Measurements from ENCODE around the gene TTLL6.

The TTLL6 gene

DNA sequence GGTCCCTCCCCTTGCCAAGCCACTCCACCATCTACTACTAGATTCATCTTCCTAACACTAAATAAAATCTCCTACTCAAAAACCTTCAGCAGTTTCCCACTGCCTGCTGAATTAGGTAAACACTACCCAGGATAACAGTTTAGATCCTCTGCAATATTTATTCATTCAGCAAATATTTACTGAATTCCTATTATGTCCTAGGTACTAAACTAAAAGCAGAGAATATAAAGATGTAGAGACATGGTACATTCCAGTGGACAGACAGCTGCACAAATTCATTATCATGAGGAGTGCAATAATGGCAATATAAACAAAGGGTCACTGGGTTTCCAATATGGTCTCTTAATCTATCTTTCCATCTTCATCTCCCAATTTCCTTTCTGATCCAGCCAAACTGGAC, 57.7 kb downstream of the TTLL6 start:
- no peak for ATAC-seq
- DNase-seq: no peak

DNA sequence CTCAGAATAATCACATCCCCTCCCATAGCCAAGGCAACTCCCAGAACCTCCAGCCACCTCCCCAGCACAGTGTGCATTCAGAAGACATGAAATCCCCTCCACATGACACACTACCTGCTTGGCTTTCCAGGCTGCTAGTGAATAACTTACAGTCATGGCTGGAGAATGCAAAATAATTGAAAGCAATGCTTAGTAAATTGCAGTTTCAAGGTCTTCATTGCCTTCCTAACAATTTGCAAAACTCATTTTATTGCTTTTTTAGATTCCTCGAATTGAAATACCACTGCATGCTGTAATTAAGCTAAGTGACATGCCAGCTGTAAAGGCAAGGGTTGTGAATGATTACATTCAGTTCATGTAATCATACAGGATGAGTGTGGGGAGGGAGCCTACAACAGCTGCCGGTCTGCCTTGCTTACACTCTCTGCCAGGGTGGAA, 59.5 kb downstream of the TTLL6 start:
- DNase-seq (no peak), ATAC-seq (no peak)

DNA sequence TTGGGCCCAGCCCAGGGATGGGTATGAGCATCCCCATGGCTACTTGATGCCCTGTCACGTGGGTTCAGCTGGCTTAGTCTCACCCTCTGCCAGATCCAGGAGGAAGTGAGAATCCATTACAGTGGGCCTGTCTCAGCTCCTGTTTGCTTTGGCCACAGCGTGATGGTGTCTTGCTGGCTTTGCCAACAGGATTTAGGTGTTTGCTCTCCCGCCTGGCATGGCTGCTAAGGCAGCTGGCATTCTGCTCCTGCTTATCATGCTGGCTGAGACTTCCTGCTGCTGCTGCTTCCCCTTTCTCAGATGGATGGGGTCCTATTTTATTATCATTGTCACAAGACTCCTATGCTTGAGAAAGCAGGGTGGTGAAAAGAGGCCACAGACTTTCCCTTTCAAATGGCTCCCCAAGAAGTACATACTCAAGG, 60.2 kb downstream of the TTLL6 start:
- DNase-seq: no peak
- no peak for ATAC-seq

DNA sequence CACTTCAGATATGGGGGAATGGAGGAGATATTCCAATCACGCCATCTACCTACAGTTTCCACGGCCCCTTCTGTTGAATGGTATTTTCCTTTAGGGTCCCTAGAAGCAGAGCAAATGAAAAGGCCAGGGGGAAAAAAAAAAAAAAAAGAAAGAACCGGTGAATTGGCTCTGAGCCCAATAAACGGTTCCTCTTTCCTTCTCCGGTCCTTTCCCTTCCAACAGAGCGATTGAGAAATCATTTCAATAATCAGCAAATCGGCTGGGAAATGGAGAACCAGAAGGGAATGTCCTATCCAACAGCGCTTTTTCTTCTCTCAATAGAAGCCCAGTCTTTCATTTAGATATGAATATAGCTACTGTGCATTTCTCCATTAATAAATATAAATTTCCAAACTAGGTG, 61.7 kb downstream of the TTLL6 start:
- DNase-seq (no peak), ATAC-seq (no peak)

DNA sequence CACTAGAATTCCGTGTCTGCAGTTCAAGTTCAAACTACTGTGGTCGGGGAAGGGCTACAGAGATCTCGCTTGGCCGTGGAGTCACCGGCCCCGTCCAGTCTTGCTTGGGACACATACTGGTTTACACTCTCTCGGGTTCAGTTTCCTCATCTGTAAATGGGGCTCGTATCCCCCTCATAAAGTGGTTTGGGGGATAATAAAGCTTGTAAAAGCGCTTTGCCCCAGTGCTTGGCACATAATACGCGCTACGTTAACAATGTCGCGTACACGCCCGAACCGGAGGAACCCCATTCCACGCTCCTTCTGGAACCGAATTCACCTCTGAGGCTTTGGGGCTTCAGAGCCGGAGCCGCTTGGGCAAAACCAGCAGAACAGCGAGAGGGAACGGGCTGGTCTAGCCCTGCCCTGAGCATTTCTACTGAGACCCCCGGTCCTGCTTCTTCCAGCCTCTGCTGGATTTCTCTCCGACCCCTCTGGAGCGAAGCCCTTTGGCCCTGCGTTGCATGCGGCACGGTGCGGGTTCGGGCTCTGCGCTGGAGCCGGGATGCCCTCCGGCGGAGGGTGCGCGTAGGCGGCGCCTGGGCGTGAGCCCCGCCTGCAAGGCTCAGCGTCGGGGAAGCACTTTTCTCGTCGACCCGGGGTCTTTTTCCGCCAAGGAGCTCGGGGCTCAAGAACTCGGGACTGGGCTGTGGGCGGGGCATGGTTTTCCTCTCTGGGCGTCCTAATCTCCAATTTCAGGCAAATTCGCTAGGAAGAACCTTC, 62.3 kb downstream of the TTLL6 start:
- ATAC-seq (no peak), DNase-seq (no peak)

DNA sequence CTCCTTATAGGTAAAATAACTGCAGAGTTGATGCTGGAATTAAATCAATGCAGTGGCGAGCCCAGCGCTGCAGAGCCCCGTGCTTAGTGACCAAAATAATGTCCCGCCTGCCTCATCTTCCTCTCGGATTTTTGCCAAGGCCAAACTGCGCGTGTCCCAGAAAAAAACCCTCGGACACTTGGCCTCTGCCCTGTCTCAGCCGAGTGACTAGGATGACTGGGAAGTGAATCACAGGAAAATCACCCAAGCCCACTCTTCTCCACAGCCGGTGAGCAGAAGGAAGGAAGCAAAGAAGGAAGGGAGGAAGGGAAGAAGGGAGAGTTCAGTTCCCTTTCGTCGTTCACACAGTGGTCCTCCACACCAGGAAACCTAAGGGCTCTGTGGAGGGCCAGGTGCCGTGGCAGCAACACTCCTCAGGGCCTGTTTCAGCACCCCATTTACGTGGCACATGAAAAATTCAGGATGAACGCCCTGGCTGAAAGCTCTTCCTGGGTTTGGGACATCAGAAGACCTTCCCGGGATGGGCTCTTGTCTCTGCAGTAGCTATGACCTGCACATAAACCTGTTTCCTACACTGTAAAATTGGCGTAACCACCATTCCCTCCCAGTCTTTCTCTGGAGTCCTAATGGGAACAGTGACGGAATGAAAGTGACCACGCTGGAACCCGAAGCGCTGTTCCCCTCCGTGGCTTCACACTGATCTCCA, 63.1 kb downstream of the TTLL6 start:
- no peak for DNase-seq
- no peak for ATAC-seq

DNA sequence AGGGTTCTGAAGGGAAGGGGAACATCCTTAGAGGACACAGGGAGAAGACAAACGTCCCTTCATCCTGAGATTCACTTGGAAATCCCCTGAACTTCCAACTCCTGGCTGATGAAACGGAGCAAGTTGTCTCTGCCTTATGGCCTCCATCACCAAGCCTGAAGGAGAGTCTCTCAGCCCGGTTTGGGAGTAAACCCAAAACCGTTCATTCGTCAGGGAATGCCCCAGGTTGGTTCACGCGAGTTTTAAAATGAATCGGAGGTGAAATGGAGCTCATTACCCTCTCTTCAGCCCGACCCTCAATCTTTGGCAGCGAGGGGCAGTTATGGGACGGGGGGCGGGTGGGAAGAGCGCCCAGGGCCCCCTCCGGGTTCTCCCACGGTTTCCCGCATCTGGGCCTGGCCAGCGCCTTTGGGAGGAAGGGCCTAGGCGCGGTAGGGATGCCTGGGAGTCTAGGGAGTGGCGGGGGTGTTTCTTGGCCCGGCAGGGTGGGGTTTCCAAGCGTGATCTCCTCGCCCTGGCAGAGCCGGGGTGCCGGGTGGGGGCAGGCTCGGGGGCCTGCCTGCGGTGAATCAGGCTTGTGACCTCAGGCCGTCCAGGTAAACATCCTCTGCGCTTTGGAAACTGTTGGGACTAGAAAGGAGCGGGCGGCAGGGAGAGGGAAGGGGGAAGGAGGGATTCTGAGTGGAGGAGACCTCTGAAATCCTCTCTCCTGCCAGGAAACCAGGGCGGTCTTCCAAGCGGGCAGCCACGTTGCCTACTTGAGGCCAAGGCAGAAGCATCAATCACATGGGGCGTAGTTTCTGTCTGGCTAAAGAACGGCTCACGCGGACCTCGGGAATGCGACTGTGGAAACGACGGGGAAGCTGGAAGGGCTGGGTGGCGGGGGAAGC, 64.4 kb downstream of the TTLL6 start:
- no peak for DNase-seq
- ATAC-seq: no peak

DNA sequence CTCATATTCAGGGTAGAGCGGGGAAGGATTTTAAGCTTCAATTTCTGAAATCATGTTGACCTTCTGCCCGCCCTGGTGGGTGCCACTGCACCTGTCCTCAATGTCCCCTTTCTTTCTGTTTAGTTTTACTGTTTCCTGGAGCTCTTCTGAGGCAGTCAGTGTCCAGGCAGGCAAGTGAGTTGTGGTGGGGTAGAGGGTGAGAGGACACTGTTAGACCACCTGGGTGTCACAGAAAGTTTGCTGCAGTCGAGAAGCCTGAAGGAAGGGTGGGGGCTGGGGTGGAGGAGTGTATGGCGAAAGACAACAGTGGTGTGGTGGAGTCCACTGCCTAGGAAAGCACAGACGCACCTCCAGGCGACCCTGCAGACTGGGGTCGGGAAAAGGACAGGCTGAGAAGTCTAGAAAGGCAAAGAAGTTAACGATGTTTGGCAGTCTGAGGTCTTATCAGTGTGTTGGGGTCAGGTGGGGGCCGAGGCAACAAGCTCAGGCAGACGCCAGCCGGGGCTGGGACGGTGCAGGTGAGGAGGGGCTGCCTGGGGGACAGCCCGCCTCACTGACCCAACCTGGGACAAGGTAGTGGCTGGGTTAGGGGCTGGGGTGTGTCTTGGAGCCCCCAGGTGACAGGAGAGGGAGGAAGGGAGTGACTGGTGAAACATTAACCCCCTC, 65.2 kb downstream of the TTLL6 start:
- DNase-seq (no peak), ATAC-seq (no peak)

DNA sequence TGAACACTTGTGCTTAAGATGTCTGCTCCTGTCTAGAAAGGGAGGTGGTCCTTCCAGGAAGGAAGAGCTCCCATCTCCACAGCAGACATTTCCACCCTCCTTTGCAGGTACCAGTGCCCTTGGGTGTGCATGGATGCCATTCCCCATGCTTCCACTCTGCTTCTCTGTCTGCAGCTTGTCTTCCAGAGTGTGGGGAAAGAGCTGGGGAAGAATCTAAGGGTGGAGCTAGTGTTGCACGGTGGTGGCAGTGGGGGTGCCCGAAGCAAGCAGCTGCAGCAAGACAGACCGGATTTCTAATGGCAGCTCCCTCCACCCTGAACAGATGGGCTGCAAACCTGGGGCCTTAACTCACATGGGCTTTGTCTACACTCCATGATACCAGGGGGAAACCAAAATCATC, 65.9 kb downstream of the TTLL6 start:
- ATAC-seq (no peak), DNase-seq (no peak)

DNA sequence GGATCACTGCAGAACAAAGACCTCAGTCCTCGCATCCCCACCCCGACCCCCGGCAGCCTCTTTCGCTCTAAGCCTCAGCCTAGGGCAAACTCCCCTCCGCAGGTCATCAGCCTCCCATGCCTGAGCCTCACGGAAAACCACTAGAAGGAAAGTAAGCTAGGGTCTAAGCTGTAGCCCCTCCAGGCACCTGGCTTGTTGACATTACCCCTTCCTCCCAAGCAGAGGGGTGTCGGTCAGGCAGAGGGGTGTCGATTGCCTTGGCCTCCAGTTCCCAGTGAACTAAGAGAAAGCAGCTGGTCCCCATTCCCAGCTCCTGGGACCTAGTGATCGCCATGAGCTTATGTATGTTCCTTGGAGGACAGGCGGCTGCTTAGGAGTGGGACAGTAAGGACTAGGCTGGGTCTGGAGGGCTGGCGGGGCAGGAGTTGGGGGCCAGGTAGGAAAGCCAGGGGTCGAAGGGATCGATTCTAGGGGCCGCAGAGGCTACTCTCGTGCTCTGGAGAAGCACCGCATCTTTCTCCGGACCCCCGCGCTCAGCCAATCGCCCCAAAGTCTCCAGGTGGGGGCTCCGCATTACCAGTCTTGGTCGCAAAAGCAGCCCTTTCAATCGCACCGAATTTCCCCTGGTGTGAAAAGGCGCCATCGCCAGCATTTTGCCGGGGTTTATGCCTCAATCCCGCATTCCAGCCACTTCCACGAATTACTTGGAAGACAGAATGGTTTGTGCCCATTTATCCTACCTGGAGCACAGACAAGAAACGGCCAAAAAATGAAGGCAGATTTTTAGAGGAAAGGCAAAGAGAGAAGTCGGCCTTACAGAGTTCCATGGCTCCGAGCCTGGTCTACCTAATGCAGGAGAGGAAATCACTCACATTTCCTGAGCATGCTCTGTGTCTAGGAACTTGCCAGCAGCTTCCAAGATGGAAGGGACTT, 67.1 kb downstream of the TTLL6 start:
- DNase-seq (no peak), ATAC-seq (no peak)

DNA sequence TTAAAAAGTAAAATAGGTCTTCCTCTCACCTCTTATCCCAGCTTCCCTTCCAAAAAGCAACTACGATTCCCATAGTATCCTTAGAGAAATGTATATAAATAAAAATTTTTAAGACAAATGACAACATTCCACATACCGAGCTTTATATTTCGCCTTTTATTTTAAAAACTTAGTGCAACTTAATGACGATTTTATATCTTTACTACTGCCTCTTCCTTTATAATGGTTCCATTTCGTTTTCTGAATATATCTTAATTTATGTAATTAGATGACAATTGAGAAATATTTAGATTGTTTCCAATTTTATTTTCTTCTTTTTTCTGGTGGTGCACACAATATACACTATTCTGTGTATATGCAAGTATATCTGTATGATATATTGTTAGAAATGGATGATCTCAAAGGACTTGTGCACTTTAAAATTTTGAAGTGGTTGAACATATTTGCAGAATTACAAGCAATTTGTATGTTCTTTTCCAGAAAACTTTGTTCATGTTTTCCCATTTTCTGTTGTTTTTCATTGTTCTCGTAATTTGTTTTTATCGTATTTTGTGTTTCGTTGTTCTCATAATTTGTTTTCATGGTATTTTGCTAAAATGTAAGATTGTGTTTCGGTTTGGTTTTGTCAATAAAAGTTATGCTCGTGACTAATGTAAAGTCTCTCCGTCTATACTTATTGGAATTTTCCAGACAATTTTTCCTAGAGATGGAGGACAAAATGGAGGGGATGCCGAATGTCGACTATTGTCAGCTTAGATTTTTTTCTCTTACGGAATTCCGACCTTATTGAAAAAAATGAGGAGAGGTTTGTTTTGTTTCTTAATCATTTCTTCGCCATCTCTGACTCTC, 68.1 kb downstream of the TTLL6 start:
- ATAC-seq: no peak
- DNase-seq: no peak

DNA sequence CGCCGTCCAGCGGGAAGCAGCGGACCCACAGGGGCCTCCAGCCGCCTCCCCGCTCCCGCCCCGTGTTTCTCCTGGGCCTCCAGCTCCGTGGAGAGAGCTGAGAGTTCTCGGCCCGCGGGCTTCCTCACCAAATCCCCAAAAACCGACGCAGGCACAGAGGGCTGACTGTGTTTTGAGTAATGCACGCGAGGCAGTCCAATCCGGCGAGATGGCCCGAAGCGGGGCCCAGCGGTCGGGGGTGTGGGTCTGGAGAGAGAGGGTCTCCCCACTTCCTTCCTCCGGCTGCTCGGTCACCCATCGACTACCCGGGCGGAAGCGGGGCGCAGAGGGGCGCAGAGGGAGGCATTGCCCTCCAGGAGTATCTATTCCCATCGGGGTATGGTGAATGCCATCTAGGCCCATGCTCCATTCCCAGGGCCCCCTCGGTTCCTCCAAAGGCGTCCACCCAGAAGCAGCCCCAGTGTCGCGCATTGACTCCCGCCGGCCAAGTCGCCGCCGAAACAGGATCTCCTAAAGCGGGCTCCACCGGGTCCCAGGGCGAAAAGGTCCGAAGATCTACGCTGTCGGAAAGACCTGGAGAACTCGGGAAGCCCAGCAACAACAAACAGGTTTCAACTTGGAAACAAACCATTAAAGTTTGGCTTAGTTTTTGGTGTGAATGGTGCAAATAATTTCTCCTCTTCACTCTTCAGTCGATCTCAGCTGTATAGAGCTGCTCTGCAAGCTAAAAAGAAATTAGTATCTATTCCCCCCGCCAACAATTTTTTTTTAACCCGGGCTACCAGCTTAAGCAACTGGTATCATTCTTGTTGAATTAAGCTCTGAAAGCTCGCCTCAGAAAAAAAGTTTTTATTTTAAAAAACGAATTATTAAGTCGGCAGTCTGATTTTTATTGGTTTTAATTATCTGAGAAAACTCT, 69.3 kb downstream of the TTLL6 start:
- DNase-seq (no peak), ATAC-seq (no peak)

DNA sequence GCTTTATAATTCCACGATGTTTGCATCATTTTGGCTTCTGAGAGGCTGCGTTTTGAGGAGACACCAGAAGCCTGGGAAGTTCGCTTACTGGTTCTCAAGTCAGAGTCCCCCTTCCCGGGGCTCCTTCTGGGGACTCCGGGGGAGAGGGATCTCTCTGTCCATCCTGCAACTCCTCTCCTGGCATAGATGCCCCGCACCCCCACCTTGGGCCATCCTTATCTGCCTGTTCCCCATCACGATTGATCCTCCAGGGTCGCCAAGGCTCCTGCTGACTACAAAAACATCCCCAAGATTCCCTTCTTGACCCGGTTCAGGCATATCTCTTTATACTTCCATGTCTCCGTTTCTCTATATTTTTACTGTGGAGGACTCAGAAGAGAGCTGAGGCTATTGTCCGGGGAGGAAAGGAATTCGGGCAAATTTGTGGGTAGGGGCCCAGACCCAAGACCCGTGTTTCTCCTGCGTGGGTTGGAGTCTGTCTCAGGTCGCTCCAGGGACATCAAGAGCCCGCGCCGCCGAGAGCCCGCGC, 70.0 kb downstream of the TTLL6 start:
- DNase-seq (no peak), ATAC-seq (no peak)

DNA sequence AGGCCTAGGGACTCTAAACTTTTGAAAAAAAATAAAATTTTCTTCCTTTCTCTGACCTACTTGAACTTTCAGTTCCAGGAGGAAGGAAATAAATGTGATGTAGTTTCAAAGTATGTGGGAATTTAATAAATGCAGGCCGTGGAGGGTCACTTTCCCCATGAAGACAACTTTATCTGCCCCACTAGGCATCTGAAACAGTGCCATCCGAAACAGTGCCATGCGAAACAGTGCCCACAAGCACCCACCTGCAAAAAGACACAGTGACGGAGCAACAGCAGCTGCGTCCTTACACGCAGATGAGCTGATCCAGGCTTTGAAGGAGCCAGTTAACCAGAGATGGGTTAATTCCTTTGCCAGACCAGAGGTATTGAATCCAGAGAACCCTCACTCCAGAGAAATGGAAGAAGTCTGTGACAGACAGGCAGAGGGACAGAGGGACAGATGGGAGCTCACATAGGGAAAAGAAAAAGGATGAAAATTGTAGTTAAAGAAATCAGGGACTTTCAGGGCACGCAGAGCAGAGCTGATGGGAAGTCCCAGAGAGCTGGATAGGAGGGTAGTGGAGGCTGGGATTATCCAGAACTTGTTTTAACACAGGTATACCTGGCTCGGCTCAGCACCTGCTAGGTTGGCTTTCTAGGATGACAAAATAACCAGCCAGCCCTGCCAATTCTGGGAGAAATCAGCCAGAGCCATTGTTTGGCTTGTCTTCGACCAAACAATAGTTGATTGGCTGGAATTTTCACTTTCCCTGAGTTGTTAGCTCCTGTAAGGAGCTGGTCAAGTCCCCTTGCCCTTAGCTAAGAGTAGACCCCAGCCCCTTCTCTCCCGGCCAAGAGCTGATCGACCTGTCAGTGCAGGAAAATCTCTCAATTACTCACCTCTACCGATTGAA, 71.4 kb downstream of the TTLL6 start:
- DNase-seq: no peak
- ATAC-seq: no peak

DNA sequence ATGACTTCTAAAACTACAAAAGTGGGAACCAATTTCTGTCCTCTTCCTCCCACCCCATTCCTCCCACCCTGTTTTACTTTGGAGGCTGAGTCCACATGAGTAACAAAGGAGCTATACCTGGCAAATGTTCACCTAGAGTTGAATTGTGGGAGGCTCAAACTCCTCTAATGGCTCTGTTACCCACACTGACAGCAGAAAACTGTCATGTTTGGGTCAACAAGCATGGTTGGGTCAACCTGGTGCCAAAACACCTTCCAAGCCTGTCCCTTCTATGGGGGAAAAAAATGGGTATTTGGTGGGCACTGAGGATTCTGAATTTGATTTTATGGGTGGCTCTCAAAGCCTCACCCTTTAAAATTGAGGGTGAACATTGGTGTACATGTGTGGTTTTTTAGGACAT, 76.5 kb downstream of the TTLL6 start:
- ATAC-seq (no peak), DNase-seq (no peak)

DNA sequence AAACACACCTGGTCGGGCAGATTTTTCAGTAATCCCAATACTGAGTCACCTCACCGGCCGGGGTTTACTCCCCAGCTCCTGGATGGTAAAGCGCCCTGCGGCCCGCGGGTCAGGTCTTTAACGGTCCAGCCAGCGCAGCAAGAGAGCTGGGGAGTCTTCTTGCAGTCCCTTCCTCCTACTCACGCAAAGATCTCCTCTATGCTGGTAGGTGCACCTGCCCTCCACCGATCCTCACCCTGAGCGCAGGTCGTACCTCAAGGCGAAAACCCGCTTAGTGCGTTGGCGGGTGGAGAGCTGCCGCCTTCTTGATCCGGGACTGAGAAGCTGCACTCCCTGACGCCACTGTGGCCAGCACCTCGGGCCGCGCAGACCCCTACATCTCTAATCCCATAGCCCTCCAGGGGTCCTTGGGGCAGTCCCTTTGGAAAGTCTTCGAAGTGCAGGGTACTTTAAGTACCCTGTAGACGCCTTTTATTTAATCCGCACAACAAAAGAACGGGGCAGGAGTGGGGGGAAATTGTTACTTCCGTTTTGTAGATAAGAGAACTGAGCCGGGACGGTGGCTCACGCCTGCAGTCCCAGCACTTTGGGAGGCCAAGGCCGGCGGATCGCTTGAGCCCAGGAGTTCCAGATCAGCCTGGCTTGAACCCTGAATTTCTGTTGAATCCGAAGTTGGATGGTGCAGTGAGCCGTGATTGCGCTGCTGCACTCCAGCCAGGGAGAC, 78.1 kb downstream of the TTLL6 start:
- ATAC-seq (no peak), DNase-seq (no peak)

DNA sequence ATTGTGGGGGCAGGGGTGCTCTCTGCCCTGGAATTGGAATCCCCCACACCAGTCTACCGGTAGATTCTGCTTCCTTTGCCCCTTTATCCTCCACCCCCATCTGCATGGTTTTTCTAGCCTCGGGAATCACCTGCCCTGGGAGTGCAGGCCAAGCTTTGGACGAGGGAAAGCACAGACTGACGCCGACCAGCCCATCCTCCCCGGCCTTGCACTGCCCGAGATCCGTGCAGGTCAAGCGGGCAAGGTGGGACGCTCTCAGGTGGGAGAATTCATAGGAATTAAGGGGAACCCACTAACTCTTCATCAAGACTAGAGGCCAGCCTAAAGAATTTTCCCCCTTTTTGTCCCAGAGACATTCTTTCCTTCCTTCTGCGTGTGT, 78.6 kb downstream of the TTLL6 start:
- no peak for DNase-seq

More for the DNA sequence above, 78.6 kb downstream of the TTLL6 start:
- ATAC-seq: no peak
